ENCODE results near the gene USP44. TPM values are rescaled to one million over a fixed set of nuclear protein-coding genes. Genes with fewer than 3 reads are reported as not detected.

Gene USP44
- total RNA-seq, 1 donor from 2014 or later, result 3.9 TPM

GRCh38 chr12:95548539-95549391 is 2.5 kb downstream of the USP44 start:
- DNase-seq (ENCODE audit: low spot score), result no peak

DNA sequence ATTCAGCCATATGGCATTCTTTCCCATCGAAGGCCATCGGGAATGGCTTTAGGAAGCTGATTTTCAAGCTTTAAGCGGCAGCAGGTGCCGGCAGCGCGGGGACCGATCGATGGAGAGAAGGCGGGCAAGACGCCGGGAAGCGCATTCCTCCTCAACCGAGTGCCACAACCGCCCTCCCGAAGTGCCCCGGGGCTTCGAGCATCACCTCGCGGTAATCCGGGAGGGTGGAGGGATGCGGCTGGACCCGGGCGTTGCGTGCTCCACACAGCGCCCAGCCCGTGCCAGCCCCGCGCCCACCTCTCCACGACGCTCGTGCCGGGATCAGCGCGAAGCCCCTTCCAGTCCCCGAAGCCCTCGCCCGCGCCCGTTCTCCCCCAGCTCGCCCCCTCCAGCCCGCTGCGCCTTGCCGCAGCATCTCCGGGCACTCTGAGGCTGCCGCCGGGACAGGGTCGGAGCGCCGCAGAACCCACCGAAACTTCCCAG is 3.2 kb downstream of the USP44 start:
- no peak for DNase-seq (ENCODE audit: low spot score)

DNA sequence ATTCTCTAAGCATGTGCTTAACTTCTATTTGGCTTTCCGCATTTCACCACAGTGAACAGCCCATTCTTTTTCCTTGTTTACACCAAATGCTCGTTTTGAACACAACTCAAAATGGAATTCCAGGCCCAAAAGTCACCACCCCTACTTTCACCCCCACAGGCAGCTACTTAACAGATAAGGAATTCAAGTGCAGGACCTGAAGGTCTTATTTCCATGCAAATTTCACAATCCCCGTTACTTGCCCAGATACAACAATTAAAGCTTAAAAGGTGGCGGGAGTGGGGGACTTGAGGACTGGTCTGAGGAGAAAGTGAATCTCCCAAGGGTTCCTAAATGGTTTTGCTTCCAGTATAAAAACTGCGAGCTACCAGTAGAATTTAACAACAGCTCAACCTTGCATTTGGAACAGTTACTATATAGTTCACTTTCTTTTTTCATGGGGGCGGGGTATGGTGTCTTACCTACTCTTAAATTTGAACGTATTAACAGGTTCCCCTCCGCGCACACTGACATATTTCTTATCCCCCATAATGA is 3.7 kb downstream of the USP44 start:
- DNase-seq (ENCODE audit: low spot score), result no peak

DNA sequence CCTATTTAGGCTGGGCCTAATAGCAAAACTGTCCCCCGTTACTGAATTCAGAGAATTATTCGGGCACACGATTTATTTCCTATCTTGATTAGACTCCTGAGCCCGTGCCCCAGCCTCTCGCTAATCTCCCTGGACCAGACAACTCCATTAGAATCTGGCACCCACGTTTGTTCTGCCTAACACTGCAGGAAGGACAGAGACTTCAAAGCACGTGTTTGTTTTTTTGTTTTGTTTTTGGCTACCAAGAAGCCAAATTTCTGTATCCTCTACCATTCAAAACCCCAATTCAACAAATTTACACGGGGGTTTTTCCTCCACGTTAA is 4.8 kb downstream of the USP44 start:
- DNase-seq (ENCODE audit: low spot score), result no peak

DNA sequence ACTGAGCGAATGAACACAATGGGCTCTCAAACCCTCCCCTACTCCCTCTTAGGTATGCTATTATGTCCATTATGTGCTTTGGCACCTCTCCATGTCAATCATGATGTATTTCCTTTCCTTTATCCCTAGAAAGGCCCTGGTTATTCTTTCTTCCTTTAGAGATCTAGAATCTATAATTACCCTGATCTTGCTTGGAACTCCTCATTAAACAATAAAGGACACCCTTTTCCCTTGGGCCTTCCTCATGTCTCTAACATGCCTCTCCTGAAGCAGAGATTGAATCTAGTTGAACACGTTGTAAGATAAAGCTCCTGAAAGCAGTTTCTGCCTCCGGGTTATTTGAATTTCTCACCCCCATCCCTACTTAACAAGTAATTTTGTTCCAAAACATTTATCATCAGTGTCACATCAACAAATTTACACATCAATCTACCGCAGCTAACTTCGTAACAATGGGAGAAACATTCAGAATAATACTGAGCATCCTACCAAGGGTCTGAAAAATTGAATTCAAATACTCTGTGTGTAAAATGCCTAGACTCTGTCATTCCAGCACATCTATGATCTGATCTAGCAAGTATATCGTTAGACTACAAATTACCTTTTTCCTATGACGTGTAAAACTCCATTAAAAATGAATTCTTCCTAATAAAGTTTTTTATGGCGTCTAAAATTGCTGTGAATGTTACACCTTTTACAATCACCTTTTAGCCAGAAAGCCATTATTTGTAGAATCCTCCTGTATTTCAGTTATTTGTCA is 5.4 kb downstream of the USP44 start:
- DNase-seq (ENCODE audit: low spot score), result no peak

DNA sequence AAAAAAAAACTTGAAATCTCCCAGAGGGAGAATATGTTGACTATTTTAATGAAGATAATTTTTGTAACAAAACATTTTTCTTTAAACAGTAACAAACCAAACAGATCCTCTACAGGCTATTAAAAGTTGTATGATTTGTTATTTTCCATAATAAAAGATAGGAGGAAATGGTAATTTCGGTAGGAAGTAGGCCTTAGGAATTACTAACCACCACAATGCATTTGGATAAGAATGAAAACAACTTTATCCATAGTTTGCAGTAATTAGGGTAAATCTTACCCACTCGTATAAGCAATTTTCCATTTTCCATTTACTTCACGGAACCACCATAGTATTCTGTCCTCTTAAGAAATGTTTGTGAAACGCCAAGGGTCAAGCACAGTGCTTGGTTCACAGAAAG is 6.0 kb downstream of the USP44 start:
- no peak for DNase-seq (ENCODE audit: low spot score)

DNA sequence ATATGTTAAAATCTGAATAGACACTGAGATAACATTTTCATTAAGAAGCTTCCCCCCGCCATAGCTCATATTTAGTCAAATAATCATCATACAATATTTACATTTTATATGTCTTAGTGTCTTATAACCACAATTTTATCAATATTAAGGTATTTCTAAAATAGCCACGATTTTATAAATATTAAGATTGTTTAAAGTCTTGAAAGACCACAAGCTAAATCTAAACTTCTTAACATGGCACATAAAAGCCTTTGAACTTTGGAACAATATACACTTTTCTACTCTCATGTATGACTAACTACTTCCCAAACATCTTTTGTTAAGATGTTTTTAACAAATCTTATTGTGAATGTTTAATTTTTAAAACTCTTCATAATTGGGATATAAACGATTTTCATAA is 6.5 kb downstream of the USP44 start:
- no peak for DNase-seq (ENCODE audit: low spot score)

DNA sequence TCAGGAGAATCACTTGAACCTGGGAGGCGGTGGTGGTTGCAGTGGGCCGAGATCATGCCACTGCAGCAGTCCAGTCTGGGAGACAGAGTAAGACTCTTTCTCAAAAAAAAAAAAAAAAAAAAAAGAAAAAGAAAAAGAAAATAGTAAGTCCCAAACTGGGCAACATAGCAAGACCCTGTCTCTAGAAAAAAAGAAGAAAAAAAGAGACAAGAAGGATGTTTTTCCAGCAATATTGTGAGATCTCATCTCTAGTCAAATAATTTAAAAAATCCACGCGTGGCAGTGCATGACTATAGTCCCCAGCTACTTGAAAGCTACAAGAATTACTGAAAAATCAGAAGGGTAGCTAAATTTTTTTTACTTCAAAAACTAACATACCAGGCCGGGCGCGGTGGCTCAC is 8.0 kb downstream of the USP44 start:
- no peak for DNase-seq (ENCODE audit: low spot score)

DNA sequence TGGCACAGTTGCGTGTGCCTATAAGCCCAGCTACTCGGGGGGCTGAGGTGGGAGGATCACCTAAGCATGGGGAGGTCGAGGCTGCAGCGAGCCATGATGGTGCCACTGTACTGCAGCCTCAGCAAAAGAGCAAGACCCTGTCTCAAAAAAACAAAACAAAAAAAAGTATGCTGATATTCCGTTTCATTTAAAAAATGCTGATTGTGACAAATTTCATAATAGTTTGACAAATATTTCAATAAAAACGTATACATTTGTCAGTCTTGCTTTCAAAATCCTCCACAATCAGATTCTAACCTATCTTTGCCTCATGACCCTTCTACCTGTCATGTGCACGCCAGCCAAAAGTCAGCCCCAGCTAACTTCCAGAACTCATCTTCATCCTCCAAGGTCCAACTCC is 9.8 kb downstream of the USP44 start:
- no peak for DNase-seq (ENCODE audit: low spot score)

DNA sequence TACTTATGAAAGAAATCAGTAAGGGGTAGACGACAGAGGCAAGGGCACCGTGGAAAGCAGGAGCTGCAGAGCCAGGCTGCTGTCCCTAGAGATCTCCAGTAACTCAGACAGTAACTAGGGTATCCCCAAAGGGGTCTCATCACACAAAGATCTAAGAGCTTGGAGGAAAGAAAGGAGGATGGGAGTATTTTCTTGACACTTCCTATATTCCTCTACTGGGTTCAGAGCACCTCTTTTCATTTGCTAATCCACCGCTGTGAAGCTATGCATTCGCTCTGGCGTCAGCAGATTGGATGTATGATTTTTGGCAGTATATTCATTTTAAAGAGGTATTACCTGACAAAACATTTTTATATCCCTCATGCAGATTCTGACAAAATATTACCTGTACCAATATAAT is 12.6 kb downstream of the USP44 start:
- DNase-seq (ENCODE audit: low spot score), result no peak

GRCh38 chr12:95538006-95538405 is 13.3 kb downstream of the USP44 start:
- no peak for DNase-seq (ENCODE audit: low spot score)

- DNase-seq (ENCODE audit: low spot score), result no peak
Measured at GRCh38 chr12:95533985-95534384, 17.3 kb downstream of the USP44 start.

- peak; percentile 27 for DNase-seq (ENCODE audit: low spot score)
Measured at GRCh38 chr12:95532851-95533250, 18.4 kb downstream of the USP44 start.

GRCh38 chr12:95529693-95530225 is 21.5 kb downstream of the USP44 start:
- no peak for DNase-seq (ENCODE audit: low spot score)

DNA sequence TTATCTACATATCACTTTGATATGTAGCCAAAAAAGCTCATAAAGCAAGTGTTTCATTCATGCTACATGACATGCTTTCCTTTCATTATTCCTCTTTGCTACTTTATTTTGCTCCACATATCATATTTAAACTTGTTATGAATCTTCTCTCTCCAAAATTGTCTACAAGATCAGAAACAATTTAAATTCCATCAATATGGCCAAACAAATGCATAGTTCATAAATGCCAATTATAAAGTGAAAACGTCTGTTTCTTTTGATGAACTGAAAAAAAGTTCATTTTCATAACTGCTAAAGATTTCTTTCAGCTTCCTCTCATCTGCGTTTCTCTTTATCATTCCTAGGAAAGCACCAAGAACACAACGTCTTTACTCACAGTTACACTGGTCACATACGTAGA is 22.8 kb downstream of the USP44 start:
- no peak for DNase-seq (ENCODE audit: low spot score)

DNA sequence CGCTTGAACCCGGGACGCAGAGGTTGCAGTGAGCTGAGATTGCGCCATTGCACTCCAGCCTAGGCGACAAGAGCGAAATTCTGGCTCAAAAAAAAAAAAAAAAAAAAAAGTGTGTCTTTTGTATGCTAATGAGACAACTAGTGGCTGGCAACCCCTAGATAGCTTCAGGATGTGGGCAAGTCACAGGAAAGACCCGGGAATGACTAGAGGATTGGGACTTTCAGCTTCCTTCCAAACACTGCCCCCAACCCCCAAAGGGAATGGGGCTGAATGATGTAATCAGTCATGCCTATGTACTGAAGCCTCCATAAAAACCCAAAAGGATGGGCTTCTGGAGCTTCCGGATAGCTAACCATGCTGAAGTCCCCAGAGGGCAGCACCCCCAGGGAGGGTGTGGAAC is 28.6 kb downstream of the USP44 start:
- no peak for DNase-seq (ENCODE audit: low spot score)

DNA sequence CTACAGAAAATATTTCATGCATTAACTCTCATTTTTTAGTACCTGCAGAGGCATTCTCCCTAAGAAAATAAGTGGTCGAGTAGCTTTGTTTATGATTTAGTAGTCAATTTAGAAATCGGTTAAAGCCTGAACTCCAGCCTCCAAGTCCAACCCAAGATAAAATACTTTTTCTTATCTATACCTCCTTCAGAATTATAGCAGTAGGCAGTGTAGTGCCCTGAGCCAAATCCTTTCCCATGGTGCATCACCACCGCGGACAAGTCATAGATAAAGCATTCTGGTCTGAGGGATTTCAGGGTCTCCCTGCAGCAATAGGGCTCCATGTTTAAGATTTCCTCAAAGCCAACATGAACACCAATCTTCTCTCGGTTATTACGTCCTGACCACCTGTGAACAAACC is 30.5 kb downstream of the USP44 start:
- DNase-seq (ENCODE audit: low spot score), result no peak

GRCh38 chr12:95518944-95519343 is 32.3 kb downstream of the USP44 start:
- no peak for DNase-seq (ENCODE audit: low spot score)

DNA sequence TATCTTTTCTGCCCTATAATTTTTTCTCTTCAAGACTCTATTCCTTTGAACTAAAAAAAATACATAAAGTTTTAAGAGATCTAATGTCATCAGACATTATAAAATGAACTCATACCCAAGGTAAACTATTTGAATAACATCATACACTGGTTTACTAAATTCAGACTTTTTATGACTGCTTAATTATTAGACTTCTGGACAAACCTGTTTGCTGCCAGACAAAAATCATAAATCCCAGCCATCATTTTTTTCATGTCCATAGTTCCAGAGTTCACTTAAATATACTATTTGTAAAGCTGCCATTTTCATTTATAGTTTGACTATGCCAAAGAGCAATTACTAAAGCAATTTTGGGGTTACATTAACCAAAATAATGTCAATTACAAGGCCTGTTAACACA is 34.0 kb downstream of the USP44 start:
- no peak for DNase-seq (ENCODE audit: low spot score)

DNA sequence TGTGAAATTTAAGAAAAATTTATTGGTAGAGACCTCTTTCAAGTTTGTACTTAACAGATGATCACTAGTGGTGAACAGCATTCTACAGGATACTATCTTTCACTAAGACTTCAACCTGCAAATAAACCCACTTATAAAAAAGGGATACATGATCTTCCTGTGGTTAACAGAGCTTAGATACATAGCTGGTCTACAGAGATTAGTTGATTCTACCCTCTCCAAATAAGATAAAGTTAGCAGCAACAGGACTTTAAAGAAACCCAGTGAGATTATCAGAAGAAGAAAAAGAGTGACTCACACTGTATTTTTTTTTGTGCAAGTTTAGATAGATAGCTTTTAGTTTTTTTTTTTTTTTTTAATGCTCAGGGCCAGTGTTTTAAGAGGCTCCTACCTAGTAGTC is 34.5 kb downstream of the USP44 start:
- DNase-seq (ENCODE audit: low spot score), result peak; percentile 89

GRCh38 chr12:95515197-95515596 is 36.1 kb downstream of the USP44 start:
- no peak for DNase-seq (ENCODE audit: low spot score)

GRCh38 chr12:95513599-95513998 is 37.7 kb downstream of the USP44 start:
- no peak for DNase-seq (ENCODE audit: low spot score)

DNA sequence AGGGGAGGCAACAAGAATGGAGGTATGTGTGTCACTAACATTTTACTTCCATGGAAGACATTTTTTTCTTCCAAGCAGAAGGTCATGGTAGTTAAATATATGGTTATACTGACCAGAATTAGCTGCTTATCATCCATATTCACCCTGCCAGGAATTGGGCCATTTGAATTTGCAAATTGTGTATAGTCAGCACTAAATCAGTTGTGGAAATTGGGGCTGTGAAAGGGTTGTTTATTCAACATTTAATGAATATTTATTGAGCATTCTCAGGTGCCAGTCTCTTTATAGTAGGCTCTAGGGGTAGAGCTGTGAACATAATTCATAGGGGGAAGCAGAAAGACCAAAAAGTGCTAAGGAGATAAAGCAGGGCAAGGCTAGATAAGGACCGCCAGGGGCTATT is 39.3 kb downstream of the USP44 start:
- no peak for DNase-seq (ENCODE audit: low spot score)

All from umbilical cord (tissue), 2 donors.